CD4-positive, alpha-beta T cell treated with Interleukin-6 for 4 hours (primary cell): ENCODE results near the gene PLCG2.
"Not testable (repeated sequence)": the region's sequence is repeated elsewhere in the genome, so short reads cannot be mapped to it uniquely, and the experiment has no call there.

Source experiments
- DNase-seq: peaks from one replicate; pipeline ENCODE4 v3.0.0-alpha.2; 2020; ENCODE audit warnings: mixed read lengths

PLCG2 gene

DNA sequence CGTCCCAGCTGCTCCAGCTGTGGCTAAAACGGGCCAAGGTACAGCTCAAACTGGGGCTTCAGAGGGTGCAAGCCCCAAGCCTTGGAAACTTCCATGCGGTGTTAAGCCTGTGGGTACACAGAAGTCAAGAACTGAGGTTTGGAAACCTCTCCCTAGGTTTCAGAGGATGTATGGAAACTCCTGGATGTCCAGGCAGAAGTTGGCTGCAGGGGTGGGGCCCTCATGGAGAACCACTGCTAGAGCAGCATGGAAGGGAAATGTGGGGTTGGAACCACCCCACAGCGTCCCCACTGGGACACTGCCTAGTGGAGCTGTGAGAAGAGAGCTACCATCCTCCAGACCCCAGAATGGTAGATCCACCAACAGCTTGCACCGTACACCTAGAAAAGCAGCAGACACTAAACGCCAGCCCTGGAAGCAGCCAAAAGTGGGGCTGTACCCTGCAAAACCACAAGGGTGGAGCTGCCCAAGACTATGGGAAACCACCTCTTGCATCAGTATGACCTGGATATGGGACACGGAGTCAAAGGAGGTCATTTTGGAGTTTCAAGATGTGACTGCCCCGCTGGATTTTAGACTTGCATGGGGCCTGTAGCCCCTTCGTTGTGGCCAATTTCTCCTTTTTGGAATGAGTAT lies 230.0 kb downstream of the PLCG2 start:
- no peak for DNase-seq

DNA sequence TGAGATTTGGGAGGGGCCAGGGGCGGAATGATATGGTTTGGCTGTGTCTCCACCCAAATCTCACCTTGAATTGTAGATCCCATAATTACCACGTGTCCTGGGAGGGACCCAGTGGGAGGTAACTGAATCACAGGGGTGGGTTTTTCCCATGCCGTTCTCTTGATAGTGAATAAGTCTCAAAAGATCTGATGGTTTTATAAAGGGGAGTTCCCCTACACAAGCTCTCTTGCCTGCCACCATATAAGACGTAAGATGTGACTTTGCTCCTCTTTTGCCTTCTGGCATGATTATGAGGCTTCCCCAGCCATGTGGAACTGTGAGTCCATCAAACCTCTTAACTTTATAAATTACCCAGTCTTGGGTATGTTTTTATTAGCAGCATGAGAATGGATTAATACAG lies 230.7 kb downstream of the PLCG2 start:
- not testable (repeated sequence) for DNase-seq

DNA sequence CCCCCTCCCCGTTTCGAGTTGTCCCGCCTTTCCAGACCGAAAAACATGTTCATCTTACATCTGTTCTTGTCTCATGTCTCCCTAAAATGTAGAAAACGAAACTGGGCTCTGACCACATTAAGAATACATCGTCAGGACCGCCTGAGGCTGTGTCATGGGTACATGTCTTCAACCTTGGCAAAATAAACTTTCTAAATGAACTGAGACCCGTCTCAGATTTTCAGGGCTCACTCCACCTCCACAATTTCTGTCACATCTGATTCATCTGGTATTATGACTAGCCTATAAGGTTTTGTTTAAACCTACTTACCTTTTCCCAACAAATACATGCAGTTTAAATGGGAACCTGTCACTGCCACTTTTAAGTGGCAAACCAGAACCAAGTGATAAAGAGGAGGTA lies 231.6 kb downstream of the PLCG2 start:
- no peak for DNase-seq

DNA sequence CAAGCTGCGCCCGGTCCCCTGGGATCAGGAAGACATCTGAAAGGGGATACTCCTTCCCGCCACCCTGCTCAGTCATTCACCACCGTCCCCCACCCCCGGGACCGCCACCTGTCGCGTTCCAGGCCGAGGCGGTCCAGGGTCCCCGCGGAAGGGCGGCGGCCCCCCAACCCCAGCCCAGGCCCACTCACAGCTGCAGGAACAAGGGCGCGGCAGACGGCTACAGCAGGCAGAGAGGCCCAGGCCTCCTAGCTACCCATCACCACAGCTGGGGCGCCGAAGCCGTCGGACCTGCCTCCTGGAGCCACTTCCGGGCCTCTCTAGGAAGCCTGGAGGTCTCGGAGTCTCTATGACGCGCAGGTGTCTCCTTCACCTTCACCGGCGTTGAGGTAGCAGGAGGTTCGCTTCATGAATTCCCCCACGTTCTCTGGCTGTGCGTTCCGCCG lies 232.1 kb downstream of the PLCG2 start, which contains the start of gene SDR42E1:
Gene SDR42E1, minus strand, starts transcription at position 272 of the 443 bp plus-strand sequence. CDS start 10,612 bp downstream, outside the sequence.
- peak; percentile 75 for DNase-seq
